GM19395 (cell line): ENCODE measurements around the gene WWTR1.

Experiments used
- ATAC-seq: cut with Tn5 transposase; IDR thresholded peaks from one replicate; pipeline ENCODE4 v1.9.1; 2021; ENCODE audit warnings: mild to moderate bottlenecking, moderate library complexity; ENCODE audit not compliant: unreplicated experiment

WWTR1 gene

GRCh38 chr3:149657926-149658743 lies at the start of gene WWTR1:
Gene WWTR1, minus strand, starts transcription at chr3:149658025. Its CDS starts 719 bp downstream, at chr3:149657306.
- ATAC-seq = peak; percentile 82

GRCh38 chr3:149706905-149707304 lies 49.1 kb upstream of the WWTR1 start:
- ATAC-seq = no peak

- ATAC-seq = no peak
These were observed 47.6 kb upstream of the WWTR1 start for GRCh38 chr3:149705416-149705815.

GRCh38 chr3:149703466-149703865 lies 45.6 kb upstream of the WWTR1 start:
- no peak for ATAC-seq

GRCh38 chr3:149702691-149703441 lies 45.0 kb upstream of the WWTR1 start:
- ATAC-seq = no peak

GRCh38 chr3:149701977-149702350 lies 44.1 kb upstream of the WWTR1 start:
- no peak for ATAC-seq

GRCh38 chr3:149701206-149701976 lies 43.6 kb upstream of the WWTR1 start:
- ATAC-seq = no peak

GRCh38 chr3:149688122-149688757 lies 30.4 kb upstream of the WWTR1 start:
- ATAC-seq = no peak

- ATAC-seq = no peak
These were observed 29.2 kb upstream of the WWTR1 start for GRCh38 chr3:149686996-149687395.

GRCh38 chr3:149678351-149678950 lies 20.6 kb upstream of the WWTR1 start:
- no peak for ATAC-seq

- ATAC-seq = no peak
These were observed 15.6 kb upstream of the WWTR1 start for GRCh38 chr3:149673393-149673792.

GRCh38 chr3:149670742-149671492 lies 13.1 kb upstream of the WWTR1 start:
- ATAC-seq = no peak

- ATAC-seq = no peak
These were observed 9.8 kb upstream of the WWTR1 start for GRCh38 chr3:149667576-149667975.

- no peak for ATAC-seq
These were observed 6.1 kb upstream of the WWTR1 start for GRCh38 chr3:149663966-149664365.

GRCh38 chr3:149662240-149662887 lies 4.5 kb upstream of the WWTR1 start:
- no peak for ATAC-seq

GRCh38 chr3:149660462-149660861 lies 2.6 kb upstream of the WWTR1 start:
- ATAC-seq = no peak

- ATAC-seq = peak; percentile 5
These were observed 1.1 kb upstream of the WWTR1 start for GRCh38 chr3:149658744-149659497.

GRCh38 chr3:149657321-149657925 lies 402 bp downstream of the WWTR1 start:
- ATAC-seq = peak; percentile 44
